ENCODE measurements around the gene PRR7.

PRR7 gene

GRCh38 chr5:177438468-177438867 lies 8.1 kb upstream of the PRR7 start:
- no peak for TF ChIP-seq CTCF (IDR thresholded peaks at IDR 0.05)

- no peak for TF ChIP-seq CTCF (IDR thresholded peaks at IDR 0.05)
These were observed 7.0 kb upstream of the PRR7 start for GRCh38 chr5:177439518-177440053.

- no peak for TF ChIP-seq CTCF (IDR thresholded peaks at IDR 0.05)
These were observed 6.2 kb upstream of the PRR7 start for GRCh38 chr5:177440211-177440989.

- TF ChIP-seq CTCF (IDR thresholded peaks at IDR 0.05) = no peak
These were observed 5.4 kb upstream of the PRR7 start for GRCh38 chr5:177440990-177441780.

- TF ChIP-seq CTCF (IDR thresholded peaks at IDR 0.05) = no peak
These were observed 4.4 kb upstream of the PRR7 start for GRCh38 chr5:177442066-177442826.

- TF ChIP-seq CTCF (IDR thresholded peaks at IDR 0.05) = no peak
These were observed 3.2 kb upstream of the PRR7 start for GRCh38 chr5:177443144-177443983.
